Subcutaneous adipose tissue (tissue), 4 donors: ENCODE measurements around the gene ADAM19. TPM values are rescaled to one million over a fixed set of nuclear protein-coding genes. Genes with fewer than 3 reads are reported as not detected.

ENCODE experiments used
- CTCF ChIP-seq: fragments of 450-650 bp; IDR thresholded peaks from one replicate; pipeline ENCODE4 v1.5.1; 2016; ENCODE audit warnings: low read depth, mild to moderate bottlenecking, control low read depth, antibody characterized with exemption, moderate library complexity
- total RNA-seq, 4 donors: library from RNA; depleted of rRNA; stranded (reverse); fragments of >200 nt; gene quantifications; one replicate each; pipeline ENCODE4 v1.1.0, GENCODE V29; 2016

Gene ADAM19
- total RNA-seq, 4 donors from 2014 or later, result 1.4 to 2.9 (median 2.2) TPM

- TF ChIP-seq CTCF, result no peak
Measured at GRCh38 chr5:157464519-157465171, 110.9 kb downstream of the ADAM19 start.

GRCh38 chr5:157463621-157464518, 111.7 kb downstream of the ADAM19 start:
- no peak for TF ChIP-seq CTCF

GRCh38 chr5:157463081-157463480, 112.5 kb downstream of the ADAM19 start:
- TF ChIP-seq CTCF, result no peak

- TF ChIP-seq CTCF, result no peak
Measured at GRCh38 chr5:157460921-157461792, 114.4 kb downstream of the ADAM19 start.

DNA sequence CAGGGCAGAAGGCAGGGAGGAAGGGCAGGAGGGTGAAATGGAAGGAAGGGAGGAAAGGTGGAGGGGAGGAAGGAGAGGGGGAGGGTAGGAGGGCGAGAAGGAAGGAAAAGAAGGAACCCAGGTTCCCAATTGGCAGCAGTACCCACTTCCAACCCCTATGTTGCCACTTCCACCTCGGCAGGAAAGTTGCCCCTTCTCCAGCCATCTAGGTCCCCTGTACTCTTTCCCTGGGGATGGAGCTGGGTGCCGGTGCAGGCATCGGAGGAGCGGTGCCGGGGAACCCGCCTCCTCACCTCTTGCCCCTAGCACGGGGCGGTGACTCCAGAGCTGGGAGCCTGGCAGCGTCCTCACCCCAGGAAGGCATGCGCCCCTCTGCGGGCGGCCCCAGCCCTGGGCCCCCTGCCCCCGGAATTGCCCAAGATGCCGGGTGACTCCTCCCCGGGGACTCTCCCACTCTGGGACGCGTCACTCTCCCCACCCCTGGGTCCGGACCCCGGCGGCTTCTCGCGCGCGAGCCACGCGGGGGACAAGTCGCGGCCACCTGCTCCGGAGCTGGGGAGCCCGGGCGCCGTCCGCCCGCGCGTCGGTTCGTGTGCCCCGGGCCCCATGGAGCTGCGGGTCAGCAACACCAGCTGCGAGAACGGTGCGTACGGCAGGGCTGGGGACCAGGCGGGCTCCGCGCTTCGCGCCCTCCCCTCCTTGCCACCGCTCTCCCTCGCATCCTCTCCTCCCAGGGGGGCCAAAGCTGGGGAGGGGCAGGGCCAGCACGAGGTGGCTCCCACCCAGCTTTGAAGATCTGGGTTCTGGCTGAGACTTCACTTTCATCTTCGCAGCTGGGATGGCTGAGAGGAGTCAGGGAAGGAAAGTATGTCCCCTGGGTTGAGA, 115.6 kb downstream of the ADAM19 start, which contains the start of gene NIPAL4:
NIPAL4 (plus strand) TSS at position 499 of the 885 bp plus-strand sequence; CDS start at position 607, 108 bp downstream.
- TF ChIP-seq CTCF, result no peak

DNA sequence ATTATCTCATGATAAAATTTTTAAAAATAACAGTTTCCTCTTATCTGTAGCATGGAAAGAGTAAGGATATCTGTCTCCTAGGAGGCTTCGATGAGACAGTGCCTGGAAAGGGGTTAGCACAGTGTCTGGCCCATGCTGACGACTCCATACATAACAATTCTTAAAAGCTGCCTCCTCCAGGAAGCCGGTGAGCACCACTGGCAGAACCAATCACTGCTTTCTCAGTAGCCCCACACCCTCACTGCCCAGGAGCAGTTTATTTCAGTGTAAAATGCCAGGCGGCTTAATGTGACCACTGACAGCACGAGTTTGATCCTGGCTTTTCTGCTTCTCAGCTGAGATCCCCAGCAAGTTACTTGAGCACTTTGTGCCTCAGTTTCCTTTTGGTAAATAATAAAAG, 116.7 kb downstream of the ADAM19 start:
- no peak for TF ChIP-seq CTCF
